Activated naive CD8-positive, alpha-beta T cell treated with anti-CD3 and anti-CD28 coated beads, Interleukin-2, amount 50 U/mL, for 16 hours (primary cell): ENCODE measurements around the gene TMEM182.

Source experiments
- DNase-seq: peaks from one replicate; pipeline ENCODE4 v3.0.0-alpha.2; 2020; ENCODE audit warnings: low read depth, low spot score

TMEM182 gene, protein sequence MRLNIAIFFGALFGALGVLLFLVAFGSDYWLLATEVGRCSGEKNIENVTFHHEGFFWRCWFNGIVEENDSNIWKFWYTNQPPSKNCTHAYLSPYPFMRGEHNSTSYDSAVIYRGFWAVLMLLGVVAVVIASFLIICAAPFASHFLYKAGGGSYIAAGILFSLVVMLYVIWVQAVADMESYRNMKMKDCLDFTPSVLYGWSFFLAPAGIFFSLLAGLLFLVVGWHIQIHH

DNA sequence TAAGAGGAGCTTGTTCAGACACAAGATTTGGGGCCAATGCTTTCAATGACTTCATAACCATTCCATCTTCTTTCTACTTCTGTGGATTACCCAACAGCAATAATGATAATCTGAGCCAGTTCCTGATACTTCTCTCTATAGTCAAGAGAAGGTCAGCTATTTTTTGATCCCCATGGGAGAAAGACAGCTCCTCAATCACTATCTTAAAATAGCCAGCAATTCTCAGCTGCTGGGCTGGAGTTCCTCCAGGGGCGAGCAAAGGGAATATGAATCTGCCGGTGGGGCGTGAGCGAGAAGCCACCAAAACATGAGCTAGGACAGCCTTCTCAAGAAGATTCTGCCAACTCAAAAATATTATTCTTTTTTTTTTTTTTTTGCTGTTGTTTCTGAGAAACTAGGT, at the start of gene TMEM182:
Gene TMEM182 (plus strand): TSS at position 269 of the 400 bp plus-strand sequence. CDS start 187 bp downstream, outside the sequence.
- no peak for DNase-seq

DNA sequence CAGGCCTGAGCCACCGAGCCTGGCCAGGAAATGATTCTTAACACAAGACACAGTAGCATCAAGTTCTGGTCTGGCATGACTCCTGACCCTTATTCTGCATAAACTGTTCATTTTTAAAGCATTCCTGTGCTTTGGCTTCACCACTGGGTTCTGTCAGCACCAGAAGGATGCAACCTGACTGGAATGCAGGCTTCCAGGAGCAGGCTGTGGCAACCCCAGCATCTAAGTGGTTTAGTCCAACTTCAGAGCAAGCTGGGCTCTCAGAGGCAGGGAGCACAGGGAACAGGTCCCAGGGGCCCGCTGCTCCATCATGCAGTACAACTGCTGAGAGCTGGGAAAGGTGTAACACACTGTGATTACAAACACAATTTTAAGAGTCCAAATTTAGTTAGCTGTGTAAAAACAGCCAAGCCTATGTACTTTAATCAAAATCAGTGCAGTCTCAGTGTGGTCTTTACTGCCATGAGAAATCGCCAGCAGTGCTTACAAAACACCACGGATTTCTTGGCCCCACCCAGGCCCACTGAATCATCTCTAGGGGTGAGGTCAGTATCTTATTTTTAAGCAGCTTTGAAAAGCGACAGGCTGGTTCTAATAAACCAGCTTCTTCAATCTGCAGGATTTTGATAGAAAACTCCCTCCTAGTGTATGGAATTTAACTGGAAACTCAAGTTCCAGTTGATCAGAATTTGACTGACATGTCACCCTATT, 44.4 kb upstream of the TMEM182 start:
- no peak for DNase-seq

DNA sequence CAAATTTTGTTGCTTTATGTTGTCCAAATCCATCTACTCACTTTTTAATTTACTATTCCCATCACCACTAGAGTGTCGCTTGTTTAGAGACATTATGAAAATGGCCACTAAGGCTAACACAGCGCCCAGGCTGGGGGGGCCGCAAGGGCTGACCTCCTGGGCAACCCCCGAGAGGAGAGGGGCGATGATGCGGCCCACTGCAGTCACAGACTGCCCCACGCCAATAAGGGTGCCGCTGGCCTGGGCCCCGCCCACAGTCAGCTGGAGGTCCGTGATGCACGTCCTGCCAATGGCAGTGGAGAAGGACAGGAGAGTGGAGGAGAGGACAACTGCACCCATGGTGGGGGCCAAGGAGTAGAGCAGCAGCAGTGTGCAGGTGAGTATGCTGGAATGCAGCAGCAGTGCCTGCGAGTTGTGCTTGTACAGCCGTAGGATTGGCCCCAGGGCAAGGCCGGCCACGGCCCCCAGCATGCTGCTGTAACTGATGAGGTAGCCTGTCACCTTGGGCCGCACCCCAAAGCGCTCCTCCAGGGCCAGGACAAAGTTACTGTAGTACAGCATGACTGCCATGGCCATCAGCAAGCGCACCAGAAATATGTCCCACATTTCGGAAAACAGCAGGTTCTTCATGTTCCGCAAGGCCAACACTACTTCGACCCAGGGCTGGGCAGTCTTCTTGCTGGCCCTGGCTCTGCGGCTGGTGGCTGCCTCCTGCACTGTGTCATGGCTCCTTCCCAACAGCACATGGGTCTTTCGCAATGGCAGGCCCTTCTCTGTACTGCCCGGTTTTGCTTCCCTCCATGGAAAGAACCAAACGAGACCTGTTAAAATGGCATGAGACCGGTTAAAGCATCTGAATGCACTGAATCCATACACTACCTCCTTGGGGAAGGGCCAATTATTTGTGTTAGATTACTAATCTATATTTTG, 43.2 kb upstream of the TMEM182 start:
- no peak for DNase-seq

DNA sequence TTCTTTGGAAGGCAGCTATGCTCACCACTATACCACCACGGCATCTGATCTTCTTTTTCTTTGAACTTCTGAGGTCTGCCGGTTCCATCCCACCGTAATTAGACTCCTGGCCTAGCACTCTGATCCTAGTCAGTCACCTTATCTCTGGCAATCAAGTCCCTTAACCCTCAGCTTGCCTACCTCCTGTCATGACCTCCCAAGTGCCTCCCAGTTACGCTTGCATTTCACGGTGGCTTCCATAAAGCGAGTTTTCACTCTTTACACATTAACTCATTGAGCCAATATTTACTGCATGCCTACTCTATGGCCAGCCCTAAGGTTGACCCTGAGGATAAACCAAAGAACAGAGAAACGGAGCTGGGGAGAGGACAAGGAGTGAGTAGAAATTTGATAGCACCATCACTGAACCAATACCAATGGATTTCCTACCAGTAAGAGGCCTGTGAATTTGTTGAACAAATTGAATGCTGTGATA, 37.8 kb upstream of the TMEM182 start:
- no peak for DNase-seq

DNA sequence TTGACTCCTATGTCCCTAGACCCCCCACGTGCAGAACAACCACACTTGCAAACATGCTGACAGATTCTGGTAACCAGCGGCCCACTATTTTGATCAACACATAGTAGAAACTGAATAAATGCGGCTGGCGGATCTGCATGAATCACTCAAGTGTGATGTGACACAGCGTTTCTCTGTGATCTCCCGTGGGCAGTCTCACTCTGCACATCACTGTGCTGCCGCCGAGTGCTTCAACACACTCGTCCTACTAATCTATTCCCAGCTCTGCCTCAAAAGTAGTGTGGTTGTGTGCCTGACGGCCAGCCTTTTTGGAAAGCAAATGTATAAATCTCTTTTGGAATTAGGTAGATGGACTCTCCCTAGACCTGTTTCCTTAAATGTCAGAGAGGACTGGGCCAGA, 37.3 kb upstream of the TMEM182 start:
- no peak for DNase-seq

DNA sequence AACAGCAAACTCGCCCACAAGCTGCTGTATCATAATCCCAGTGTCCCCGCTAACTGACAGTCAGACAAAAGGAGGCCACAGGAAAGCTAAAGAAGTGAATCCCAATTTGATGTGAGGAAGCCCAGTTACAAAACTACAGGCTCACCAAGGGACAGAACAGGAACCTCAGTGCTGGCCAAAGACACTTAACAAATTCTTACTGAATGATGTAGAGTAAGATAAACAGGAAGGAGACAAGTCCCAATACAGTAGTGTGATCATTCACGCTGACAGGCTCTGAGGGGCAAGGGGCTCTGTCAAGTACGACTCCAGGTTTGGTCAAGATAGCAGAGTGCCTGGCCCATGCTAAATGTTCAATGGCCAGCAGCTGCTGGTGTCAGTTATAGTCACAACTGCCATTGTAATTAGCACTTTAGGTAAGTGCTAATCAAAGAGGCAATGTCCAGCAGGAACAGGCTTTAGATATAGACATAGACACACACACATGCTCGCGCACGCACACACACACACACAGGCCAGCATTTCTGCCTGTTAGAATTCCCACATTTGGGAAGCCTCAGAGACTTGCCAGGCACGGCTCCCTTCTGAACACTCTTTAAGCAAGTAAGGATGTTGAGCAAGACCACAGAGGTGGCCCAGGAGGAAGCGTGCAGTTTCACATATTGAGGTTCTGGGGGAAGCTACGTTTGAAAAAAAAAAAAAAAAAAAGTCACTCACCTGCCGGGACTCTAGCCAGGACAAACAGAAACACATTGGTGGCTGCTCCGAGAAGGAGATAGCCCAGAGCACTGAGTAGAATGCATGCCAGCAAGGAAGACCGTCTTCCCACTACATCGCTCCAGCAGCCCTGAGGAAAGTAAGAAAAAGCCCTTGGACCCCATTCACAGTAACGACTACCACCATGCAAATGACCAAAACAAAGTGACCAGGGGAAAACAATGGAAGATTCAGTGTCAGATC, 35.4 kb upstream of the TMEM182 start:
- no peak for DNase-seq

DNA sequence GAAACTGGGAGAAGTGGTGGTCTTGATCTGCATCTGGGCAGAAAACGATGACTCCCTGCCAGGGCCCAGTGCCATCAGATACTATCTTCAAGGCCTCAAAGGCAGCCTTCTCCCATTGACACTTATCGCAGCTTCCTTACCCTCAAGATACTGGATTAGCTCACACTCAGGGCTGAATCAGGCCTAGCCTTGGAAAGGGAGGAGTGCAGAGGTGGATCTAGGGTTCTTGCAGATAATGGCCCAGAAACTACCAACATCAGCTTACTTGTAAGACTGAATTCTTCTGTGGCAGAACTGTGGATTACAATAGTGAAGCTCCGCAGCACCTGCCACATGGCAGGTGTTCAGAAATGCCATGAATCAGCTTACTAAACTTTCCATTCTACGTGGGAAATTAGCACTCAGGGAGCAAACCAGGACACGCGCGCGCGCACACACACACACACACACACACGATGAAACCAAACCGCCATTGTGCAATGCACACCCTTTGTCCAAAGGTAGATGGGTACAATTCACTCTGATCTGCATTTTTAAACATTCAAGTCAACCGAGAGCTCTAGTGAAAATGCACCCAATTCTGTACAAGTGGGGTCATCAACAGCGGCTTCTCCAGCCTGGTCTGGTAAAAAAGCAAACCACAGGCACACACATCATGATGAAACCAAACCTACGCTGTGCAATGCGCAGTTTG, 26.3 kb upstream of the TMEM182 start:
- no peak for DNase-seq

DNA sequence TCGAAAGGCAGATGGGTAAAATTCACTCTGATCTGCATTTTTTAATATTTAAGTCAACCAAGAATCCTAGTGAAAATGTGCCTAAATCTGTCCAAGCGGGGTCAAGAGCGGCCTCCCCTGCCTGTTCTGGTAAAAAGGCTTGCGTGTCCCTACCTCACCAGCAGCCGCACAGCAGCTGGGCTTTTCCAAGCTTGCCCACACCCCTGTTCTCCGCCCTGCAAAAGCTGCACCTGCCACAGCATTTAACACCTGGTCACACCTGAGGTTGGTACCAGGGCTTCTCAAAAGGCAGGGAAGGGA, 25.8 kb upstream of the TMEM182 start:
- DNase-seq, result no peak

DNA sequence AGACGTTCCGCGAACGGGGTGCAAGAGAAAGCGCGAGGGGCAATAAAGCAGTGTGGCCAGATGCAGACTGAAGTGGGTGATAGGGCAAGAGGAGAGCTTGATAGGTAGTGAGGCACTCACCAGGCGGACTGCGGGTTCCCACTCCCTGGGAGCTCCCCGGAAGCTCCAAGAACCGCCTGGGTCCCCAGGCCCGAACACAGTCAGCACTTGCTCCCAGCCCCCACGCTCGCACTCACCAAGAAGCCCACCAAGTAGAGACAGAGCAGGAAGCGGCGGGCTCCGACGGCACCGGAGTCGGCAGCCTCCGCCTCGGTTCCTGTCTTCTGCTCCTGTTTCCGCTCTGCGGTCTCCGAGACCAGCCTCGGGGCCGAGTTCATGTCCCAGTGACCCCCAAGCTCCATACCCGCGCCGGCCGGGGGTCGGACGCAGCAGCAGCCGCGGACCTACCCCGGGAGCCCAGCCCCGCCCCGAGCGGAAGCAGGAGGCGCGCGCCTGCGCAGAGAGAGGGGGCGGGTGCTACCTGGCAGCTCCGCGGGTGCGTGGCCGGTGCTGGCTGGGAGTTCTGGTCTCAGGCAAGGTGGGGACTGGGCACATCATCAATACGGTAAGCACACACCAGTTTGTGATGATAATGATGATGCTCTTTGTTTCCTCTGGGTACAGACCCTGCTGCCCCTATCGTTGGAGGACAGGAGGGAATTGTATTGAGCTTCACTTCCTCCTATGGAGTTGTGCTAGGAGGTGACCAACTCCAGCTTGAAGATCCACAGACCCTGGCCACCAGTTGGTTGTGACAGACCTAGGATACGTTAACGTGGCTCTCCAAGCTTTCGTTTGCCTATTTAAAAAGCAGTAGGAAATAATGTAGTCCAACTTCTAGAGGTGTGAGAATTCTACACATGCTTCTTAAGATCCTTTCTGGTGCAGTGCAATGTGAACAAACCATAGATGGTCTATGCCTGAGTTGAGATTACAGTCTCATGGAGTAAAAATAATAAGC, 25.1 kb upstream of the TMEM182 start:
- peak; percentile 78 for DNase-seq

DNA sequence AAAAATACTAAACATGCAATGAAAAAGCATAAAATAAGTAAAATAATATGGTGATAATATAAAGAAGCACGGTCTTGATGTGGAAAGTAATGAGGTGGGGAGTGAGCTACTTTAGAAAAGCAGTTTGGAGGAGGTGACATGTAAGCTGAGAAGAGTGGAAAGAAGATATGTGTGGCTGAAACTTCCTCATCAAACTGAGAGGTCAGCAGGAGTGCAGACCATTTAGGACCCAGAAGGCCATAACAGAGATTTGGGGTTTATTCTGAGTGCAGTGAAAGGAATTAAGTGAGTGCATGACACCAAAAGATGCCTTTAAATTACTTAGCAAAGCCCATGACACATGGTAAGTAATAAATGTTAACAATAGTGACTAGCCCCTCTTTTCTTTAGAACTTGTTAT, 24.4 kb upstream of the TMEM182 start:
- DNase-seq, result no peak

DNA sequence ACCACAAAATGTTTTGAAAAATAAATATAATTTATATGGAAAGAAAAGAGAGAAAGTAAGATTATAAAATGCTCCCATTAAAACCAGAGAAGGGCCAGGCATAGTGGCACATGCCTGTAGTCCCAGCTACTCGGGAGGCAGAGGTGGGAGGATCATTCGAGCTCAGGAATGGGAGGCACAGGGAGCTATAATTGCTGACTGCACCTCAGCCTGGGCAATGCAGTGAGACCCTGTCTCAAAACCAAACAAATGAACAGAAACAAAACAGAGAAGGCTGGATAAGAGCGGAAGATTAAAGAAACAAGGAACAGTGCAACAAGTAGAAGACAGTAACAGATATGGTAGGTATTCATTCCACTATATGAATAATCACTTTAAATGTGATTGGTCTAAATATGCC, 18.6 kb upstream of the TMEM182 start:
- no peak for DNase-seq

DNA sequence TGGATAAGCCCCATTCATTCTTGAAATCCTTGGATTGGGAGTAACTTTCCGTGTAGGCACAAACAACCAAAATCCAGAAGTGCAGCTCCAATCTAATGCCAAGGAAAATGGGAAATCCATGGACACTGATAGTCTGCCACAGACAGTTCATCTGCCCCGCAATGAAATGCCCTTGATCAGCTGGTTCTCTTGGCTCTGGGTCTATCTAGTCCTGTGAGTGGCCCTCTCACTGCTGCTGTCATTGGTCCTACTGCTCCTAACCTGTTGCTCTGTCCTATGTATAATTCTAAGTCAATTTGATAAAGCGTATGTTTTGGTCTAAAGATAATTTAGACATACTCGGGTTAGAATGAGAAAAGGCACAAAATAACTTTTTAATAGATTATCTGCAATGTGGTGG, 13.7 kb upstream of the TMEM182 start:
- no peak for DNase-seq

DNA sequence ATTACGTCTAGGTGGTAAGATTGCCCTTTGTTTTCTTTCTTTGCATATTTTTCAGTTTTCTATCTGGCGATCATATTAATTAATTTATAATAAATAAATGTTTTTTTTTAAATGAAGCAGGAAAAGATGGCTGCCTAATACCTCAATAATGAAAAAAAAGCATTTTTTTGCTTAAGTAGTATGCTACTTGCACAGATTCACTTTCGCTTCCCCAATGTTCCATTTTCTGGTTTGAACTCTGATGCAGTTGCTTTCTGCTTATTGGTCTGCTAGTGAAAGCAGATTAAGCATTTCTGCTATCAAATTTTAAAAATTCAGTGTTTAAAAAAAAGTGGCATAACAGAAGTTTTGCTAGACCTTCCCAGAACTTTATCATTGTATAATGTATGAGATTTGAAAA, 11.9 kb upstream of the TMEM182 start:
- DNase-seq, result no peak

DNA sequence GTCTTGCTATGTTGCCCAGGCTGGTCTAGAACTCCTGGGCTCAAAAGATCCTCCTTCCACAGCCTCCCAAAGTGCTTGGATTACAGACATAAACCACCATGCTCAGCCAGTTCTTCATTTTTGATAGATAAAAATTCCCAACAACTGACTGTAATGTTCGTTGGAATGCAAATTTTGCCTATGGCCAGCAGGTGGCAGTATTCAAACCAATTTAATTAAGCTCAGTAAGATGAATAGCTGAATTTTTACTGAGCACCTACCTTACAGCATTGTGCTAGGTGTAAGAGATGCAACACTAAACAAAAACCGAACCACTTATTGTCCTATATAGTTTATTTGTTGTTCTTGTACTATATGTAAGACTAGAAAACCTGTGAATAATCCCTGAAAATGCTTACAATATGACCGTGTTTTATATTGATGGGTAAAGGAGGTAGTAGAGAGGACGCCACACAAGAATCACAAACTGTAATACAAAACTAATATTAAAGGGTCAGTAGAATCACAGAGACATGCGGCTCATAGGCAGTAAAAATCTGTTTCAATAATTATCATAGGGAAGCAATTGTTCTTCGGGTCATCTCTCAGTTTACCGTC, 8.2 kb upstream of the TMEM182 start:
- no peak for DNase-seq

DNA sequence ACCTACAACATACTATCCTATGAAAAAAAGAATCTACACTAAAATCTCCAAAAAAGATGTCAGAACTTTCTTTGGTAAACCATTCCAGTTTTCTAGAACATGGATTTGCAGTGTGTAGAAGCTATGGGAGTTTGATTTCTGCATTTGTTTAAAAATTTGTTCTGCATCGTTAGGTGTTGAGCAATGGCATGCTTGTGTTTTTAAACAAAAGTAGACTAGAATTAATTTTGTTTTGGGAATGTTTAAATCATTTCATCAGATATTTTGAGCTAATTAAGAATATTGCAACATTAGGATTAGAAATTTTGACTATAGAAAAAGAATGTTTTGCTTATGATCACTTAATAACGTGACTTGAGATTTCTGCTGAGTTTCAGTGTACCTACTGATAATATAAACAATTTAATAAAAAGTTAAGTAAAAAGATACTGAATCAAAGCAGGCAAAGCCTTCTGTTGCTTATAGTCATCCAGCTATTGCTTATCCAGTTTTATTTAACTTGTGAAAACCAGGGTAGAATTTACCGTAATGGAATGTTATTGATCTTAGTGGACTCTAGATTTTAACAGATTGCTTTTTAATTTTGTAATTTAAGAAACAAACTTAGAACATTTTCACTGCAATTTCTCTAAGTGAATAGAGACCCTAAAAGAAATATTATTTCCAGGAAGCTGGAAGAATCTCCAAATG, 7.2 kb upstream of the TMEM182 start:
- no peak for DNase-seq

DNA sequence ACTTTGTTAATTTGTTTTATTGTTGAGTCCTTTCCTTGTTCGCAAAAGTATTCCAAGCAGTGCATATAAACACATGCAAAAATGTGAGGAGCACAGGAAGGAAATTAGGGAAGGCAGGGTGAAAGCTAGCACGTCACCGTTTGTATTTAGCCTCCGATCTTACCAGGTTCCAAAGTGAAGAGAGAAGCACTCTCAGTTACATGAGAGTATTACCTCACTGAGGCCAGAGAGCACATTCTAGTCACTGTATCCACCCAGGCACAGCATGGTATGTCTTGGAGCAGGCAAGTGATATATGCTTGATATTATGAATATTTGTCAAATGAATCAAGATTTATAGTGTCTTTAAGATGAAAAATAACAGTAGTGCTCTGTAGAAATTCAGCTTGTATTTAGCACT, 6.5 kb upstream of the TMEM182 start:
- DNase-seq, result no peak

DNA sequence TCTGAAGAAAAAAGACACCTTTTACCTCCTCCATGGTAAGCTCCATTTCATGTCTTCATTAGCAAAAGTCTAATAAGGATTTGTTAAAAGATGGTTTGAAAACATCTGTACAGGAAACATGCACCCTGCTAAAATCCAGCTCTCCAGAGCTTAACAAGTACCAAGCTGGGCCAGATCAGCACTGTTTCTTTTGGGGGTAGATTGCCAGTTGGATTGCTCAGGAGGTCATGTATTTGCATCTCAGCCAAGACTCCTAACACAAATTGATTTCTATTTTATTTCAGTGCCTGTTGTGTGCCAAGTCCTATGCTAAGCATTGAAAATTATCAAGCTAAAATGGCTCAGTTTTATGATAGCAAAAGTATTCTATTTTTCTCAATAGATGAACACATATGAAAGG, 3.4 kb upstream of the TMEM182 start:
- no peak for DNase-seq

DNA sequence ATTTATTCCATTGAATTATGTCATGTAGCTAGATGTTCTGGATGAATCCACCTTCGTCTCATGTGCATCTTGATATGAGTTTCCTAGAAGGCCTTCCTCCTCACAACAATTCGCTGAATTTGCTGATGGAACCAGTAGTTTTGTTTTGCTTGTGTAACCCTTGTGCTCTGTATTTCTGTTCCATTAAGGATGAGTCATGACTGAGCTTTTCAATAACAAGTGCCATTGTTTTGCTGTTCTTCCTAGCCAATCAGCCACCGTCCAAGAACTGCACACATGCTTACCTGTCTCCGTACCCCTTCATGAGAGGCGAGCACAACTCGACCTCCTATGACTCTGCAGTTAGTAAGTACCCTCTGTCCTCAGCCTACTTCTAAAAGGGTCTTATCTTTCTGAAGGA, 2.3 kb downstream of the TMEM182 start:
- DNase-seq, result no peak

DNA sequence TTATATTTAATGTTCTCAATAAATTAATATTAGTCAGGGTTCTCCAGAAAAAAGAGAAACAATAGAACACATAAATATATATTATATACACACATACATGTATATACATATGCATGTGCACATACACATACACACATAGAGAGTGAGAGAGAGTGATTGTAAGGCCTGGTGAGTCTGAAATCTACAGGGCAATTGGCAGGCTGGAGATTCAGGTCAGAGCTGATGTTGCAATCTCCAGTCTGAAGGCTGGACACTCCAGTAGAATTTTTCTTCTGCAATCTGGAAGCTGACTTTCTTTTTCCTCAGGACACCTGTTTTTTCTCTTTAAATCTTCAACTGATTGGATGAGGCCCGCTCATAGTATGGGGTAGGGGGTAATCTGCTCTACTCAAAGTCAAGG, 3.2 kb downstream of the TMEM182 start:
- no peak for DNase-seq
